Rectal smooth muscle tissue (tissue), 1 donor: ENCODE results near the gene SYTL4.

Source experiments
- H3K27ac ChIP-seq: one replicate; pipeline ENCODE4 v1.7.0; 2013; ENCODE audit warnings: low read depth, low read length, inconsistent platforms
- H3K27me3 ChIP-seq: one replicate; pipeline ENCODE4 v1.7.0; 2013; ENCODE audit warnings: low read length; ENCODE audit not compliant: control insufficient read depth, insufficient read depth
- H3K36me3 ChIP-seq: one replicate; pipeline ENCODE4 v1.7.0; 2013; ENCODE audit warnings: low read length; ENCODE audit not compliant: control insufficient read depth, insufficient read depth
- H3K4me1 ChIP-seq: one replicate; pipeline ENCODE4 v1.7.0; 2013; ENCODE audit warnings: low read length; ENCODE audit not compliant: control insufficient read depth, insufficient read depth
- H3K4me3 ChIP-seq: one replicate; pipeline ENCODE4 v1.7.0; 2013; ENCODE audit warnings: low read length
- H3K9ac ChIP-seq: one replicate; pipeline ENCODE4 v1.7.0; 2013; ENCODE audit warnings: low read length

The SYTL4 gene

DNA sequence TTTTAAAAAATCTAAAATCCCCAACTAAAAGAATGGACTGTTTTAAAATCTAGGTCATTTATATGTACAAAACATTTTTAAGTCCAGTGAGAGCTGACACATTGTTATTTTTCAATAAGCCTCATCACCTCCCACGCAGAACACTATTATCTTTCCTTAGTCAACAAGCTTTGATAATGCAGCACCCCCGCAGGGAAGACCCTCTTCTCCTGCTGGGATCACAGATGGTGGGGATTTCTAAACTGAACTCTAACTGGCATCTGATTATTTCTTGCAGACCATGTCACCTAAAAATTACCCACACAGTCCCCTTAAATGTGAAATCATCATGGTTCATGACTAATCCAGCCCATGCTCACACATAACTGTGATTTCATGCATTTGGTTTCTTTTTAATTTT is 11.6 kb downstream of the SYTL4 start:
- H3K4me1 ChIP-seq = no peaks in the 10 kb centered on the region
- no peak overlapping the region for H3K4me3 ChIP-seq
- no peaks in the 10 kb centered on the region for H3K27me3 ChIP-seq
- H3K27ac ChIP-seq = no peak overlapping the region
- no peaks in the 10 kb centered on the region for H3K36me3 ChIP-seq
- no peak overlapping the region for H3K9ac ChIP-seq

- Histone ChIP-seq H3K36me3 (no peaks in the 10 kb centered on the region), H3K4me3 (no peak overlapping the region), H3K4me1 (no peaks in the 10 kb centered on the region), H3K27me3 (no peaks in the 10 kb centered on the region), H3K9ac (no peak overlapping the region), H3K27ac (no peak overlapping the region)
Measured at GRCh38 chrX:100719139-100719538, 12.8 kb downstream of the SYTL4 start.

- no peaks in the 10 kb centered on the region for H3K36me3 ChIP-seq
- H3K27me3 ChIP-seq = no peaks in the 10 kb centered on the region
Measured at GRCh38 chrX:100717363-100717762, 14.6 kb downstream of the SYTL4 start.

GRCh38 chrX:100710816-100711215 is 21.1 kb downstream of the SYTL4 start:
- Histone ChIP-seq H3K27me3 (no peaks in the 10 kb centered on the region), H3K4me1 (no peaks in the 10 kb centered on the region), H3K4me3 (no peak overlapping the region), H3K36me3 (no peaks in the 10 kb centered on the region), H3K27ac (no peak overlapping the region), H3K9ac (no peak overlapping the region)

More at GRCh38 chrX:100717363-100717762, 14.6 kb downstream of the SYTL4 start:
- Histone ChIP-seq H3K4me3 (no peak overlapping the region), H3K4me1 (no peaks in the 10 kb centered on the region), H3K9ac (no peak overlapping the region), H3K27ac (no peak overlapping the region)

DNA sequence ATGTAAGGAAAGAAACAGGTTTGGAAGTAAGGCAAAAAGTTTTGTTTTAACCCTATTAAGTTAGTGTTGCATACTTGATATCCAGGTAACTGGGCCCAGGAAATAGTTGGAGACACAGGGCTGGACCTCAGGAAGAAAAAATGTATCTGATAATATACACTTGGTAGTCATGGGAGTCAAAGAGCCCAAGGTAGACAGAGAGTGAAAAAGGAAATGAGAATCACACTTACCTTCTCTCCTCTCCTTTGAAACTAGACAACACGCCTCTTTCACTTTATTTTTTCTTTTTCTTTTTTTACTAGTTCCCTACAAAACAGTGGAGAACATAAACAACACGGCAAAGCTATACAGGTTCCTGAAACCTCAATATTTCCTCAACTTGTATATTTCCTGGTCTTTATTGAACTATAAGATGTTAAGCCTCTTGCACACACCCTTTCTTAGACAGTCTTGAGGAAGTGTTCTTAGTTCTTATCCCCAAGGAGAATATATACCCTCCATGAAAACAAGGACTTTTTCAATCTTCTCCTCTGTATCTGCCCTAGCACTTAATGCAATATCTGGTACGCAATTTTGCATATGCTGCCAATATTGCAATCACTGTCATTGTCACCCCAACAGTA is 27.2 kb downstream of the SYTL4 start:
- no peaks in the 10 kb centered on the region for H3K27me3 ChIP-seq
- no peak overlapping the region for H3K9ac ChIP-seq
- H3K4me1 ChIP-seq = no peaks in the 10 kb centered on the region
- H3K4me3 ChIP-seq = no peak overlapping the region
- H3K36me3 ChIP-seq = no peaks in the 10 kb centered on the region
- no peak overlapping the region for H3K27ac ChIP-seq

DNA sequence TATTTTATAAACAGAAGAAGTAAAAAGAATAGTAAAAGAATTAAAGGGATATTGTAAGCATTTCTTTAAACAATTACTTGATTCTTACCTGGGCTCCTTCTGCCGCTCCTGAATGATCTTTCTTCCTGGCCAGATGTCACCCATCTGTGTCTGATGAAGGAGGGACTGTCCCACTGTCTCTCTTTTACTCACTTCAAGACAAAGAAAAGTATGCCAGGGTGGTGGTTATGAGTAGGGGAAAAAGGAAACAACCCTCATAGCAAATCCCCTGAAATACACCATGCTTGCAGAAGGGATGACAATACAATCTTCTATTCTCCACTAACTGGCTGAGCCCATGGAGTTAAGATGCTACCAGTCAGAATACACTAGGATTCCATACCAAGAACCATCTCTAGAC is 31.1 kb downstream of the SYTL4 start:
- no peak overlapping the region for H3K27ac ChIP-seq
- H3K27me3 ChIP-seq = no peaks in the 10 kb centered on the region
- no peaks in the 10 kb centered on the region for H3K4me1 ChIP-seq
- no peak overlapping the region for H3K9ac ChIP-seq
- no peaks in the 10 kb centered on the region for H3K36me3 ChIP-seq
- no peak overlapping the region for H3K4me3 ChIP-seq

DNA sequence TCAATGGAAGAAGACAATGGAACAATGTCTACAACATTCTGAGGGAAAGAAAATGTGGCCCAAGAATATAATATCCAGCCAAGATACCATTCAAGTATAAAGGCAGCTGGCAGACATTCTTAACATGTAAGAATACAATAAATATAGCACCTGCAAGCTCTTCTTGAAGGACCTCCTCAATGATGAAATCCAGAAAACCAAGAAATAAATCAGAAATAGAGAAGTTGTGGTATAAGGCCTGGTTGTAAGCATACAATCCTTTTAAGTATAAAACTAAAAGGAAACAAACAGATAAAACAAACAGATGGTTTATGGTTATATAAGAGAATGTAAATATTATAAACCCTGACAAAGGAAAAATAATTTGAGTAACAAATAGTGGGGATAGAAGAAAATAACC is 33.4 kb downstream of the SYTL4 start:
- Histone ChIP-seq H3K4me1 (no peaks in the 10 kb centered on the region), H3K9ac (no peak overlapping the region), H3K4me3 (no peak overlapping the region), H3K36me3 (no peaks in the 10 kb centered on the region), H3K27ac (no peak overlapping the region), H3K27me3 (no peaks in the 10 kb centered on the region)

DNA sequence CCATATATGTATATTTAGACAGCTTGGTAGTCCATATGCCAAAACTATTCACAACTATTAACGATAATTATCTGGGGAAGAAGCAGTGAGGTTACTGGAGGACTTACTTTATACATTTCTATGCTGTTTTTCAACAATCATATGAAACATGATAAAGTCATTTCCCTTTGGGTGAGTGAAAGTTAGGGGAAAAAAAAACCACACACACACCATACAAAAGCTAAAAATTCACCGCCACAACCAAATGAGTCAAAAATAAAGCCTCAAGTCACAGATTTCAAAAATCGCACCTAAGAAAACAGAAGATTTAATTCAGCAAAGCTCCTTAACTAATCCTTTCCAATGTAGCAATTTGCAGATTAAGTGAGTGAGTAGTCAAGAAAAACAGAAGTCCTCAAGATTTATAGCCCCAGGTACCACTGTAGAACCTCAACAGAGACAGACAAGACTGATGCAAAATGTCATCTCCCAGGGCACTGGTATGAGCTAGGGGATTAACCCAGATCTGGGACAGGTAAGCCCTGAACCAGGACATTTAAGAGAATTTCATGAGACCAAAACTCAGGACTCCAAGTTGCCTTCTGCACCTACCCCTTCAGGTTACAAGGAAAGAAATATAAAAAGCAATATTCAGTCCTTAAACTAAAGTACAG is 35.1 kb downstream of the SYTL4 start:
- no peaks in the 10 kb centered on the region for H3K36me3 ChIP-seq
- no peak overlapping the region for H3K9ac ChIP-seq
- no peaks in the 10 kb centered on the region for H3K4me1 ChIP-seq
- no peak overlapping the region for H3K4me3 ChIP-seq
- no peaks in the 10 kb centered on the region for H3K27me3 ChIP-seq
- H3K27ac ChIP-seq = no peak overlapping the region

DNA sequence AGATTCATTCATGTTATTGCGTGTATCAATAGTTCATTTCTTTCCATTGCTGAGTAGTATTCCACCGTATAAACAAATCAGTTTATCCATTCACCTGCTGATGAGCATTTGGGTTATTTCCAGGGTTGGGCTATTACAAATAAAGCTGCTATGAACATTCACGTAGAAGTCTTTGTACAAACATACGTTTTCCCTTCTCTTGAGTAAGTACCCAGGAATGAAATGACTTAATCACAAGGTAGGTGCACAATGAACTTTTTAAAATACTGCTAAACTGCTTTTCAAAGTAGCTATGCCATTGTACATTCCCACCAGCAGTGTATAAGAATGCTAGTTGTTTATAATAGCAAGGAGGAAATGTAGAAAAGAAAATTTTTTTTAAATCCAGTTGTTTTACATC is 35.9 kb downstream of the SYTL4 start:
- Histone ChIP-seq H3K36me3 (no peaks in the 10 kb centered on the region), H3K27ac (no peak overlapping the region), H3K4me3 (no peak overlapping the region), H3K4me1 (no peaks in the 10 kb centered on the region), H3K27me3 (no peaks in the 10 kb centered on the region), H3K9ac (no peak overlapping the region)

DNA sequence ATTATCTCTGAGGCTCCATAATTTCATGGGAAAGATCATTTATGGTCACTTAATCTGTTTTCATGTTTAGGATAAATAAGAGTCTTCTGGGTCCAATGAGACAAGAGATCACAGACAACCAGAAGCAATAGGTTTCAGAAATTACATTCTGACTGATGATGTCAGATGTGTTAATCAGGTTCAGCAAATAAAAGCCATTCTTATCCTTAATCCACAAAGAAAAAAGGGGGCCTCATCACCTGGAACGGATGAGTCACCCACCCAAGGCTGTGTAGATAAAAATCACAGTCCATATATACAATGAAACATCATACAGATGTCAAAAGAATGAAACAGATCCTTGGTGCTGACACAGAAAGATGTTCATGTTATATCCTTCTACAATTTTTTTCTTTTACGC is 36.6 kb downstream of the SYTL4 start:
- H3K36me3 ChIP-seq = no peaks in the 10 kb centered on the region
- no peak overlapping the region for H3K9ac ChIP-seq

DNA sequence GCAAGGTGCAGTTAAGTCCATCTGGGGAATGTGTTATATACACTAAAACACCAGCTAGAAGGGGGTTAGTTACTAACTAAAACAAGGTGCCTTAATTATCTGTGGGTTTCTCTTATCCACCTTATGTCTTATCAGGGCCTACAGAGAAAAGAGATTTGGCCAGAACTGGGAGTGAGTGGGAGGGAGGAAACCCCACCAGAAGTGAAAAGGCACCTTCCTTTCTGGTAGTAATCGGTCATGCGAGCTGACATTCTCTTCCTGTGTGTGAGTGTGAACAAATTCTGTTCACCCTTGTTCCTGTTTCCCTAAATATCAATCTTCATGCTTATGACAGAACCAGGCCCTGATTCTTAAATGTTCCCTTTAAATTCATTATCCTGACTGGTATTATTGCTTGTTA is 44.4 kb downstream of the SYTL4 start:
- Histone ChIP-seq H3K36me3 (no peaks in the 10 kb centered on the region), H3K4me1 (no peaks in the 10 kb centered on the region), H3K4me3 (no peak overlapping the region), H3K27me3 (no peaks in the 10 kb centered on the region), H3K9ac (no peak overlapping the region), H3K27ac (no peak overlapping the region)

More for the DNA sequence above, 36.6 kb downstream of the SYTL4 start:
- Histone ChIP-seq H3K27me3 (no peaks in the 10 kb centered on the region), H3K27ac (no peak overlapping the region), H3K4me3 (no peak overlapping the region), H3K4me1 (no peaks in the 10 kb centered on the region)

DNA sequence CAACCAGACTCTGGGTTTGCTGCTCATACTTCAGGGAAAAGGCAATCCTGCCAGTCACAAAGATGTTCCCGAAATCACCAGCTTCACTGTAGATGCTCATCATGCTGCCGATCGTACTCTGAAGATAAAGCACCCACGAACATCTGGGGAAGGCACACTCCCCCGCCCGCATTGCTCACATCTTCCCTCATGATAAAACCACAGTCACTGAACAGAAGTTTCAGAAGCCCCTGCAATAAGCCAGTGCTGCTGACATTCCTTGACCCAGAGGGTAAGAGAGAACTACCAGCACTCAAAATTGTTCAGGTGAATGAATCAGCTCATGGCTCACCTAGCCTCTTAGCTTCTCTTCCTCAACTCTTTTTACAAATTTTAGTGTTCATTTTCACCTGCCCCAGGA is 44.8 kb downstream of the SYTL4 start:
- H3K27me3 ChIP-seq = no peaks in the 10 kb centered on the region
- H3K9ac ChIP-seq = no peak overlapping the region
- H3K36me3 ChIP-seq = no peaks in the 10 kb centered on the region
- H3K4me1 ChIP-seq = no peaks in the 10 kb centered on the region
- no peak overlapping the region for H3K4me3 ChIP-seq
- no peak overlapping the region for H3K27ac ChIP-seq

- H3K4me3 ChIP-seq = no peak overlapping the region
- no peaks in the 10 kb centered on the region for H3K36me3 ChIP-seq
- no peak overlapping the region for H3K27ac ChIP-seq
- no peak overlapping the region for H3K9ac ChIP-seq
- no peaks in the 10 kb centered on the region for H3K27me3 ChIP-seq
- no peaks in the 10 kb centered on the region for H3K4me1 ChIP-seq
Measured at GRCh38 chrX:100685997-100686305, 46.0 kb downstream of the SYTL4 start.
